WI38 (cell line): ENCODE results near the gene IGSF3.
"Not testable (repeated sequence)": the region's sequence is repeated elsewhere in the genome, so short reads cannot be mapped to it uniquely, and the experiment has no call there.

ENCODE experiments used
- H3K4me3 ChIP-seq: 2 replicates; pipeline ENCODE4 v1.5.1; 2011; ENCODE audit warnings: low read depth, mild to moderate bottlenecking, control low read depth, low read length
- CTCF ChIP-seq: IDR thresholded peaks from 2 replicates; pipeline ENCODE4 v1.5.1; 2012; ENCODE audit warnings: low read depth, mild to moderate bottlenecking, control low read depth, low read length

The IGSF3 gene

GRCh38 chr1:116568662-116569380 is 98.7 kb downstream of the IGSF3 start:
- no peak overlapping the region for H3K4me3 ChIP-seq

GRCh38 chr1:116567790-116568661 is 99.5 kb downstream of the IGSF3 start:
- TF ChIP-seq CTCF = no peak
- no peak overlapping the region for H3K4me3 ChIP-seq

More at GRCh38 chr1:116568662-116569380, 98.7 kb downstream of the IGSF3 start:
- TF ChIP-seq CTCF = no peak

- TF ChIP-seq CTCF = no peak
Measured at GRCh38 chr1:116565222-116565621, 102.3 kb downstream of the IGSF3 start.

GRCh38 chr1:116564426-116564825 is 103.1 kb downstream of the IGSF3 start:
- no peak overlapping the region for H3K4me3 ChIP-seq
- TF ChIP-seq CTCF = no peak

More at GRCh38 chr1:116565222-116565621, 102.3 kb downstream of the IGSF3 start:
- H3K4me3 ChIP-seq = no peak overlapping the region

- not testable (repeated sequence) for H3K4me3 ChIP-seq
Measured at GRCh38 chr1:116562465-116562864, 105.1 kb downstream of the IGSF3 start.

GRCh38 chr1:116561563-116561962 is 106.0 kb downstream of the IGSF3 start:
- no peak for TF ChIP-seq CTCF
- H3K4me3 ChIP-seq = no peak overlapping the region

GRCh38 chr1:116560704-116561490 is 106.6 kb downstream of the IGSF3 start:
- H3K4me3 ChIP-seq = no peak overlapping the region
- no peak for TF ChIP-seq CTCF
